SK-N-DZ (cell line): Measurements from ENCODE around the gene CRYZL1.

Source experiments
- DNase-seq: peaks from one replicate; pipeline ENCODE4 v3.0.0-alpha.2; 2015; ENCODE audit warnings: low spot score

The CRYZL1 gene

DNA sequence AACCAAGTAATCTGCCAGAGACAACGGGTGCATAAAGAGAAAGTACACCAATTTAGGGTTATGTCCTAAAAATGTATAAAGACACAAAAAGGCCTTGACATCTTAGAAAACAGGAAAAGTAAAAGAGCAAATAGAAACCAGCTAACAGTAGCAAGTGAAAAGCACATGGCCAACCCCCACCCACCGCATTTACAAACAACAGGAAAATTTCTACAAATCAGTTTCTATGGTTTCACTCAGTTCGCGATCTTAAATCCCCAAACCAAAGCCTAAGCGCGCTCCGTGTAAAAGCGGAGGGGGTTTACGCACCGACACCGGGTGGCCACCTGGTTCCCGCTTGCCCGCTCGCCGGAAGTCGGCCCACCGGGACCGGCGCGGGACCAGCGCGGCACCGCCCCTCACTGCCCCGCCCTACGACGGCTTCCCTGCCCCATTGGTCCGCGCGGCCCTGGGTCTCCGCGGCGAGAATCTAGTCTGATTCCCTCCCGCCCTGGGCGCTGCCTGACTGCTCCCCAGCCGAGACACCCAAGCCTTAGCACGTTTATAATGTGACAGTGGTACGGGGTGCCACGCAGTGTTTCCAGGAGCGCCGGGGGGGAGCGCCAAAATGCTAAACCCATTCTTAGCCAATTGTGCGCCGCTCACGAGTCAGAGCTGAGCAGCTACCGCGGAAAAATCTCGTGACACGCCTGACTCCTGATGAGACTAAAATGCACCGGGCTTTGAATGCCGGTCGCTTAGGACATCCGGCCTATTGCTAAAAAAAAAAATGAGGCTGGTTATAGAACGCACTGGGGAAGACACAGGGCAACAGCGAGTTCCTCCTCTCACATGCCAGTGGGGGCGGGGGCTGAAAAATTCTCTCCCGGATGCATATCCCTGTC lies 99.5 kb downstream of the CRYZL1 start, which contains the start of gene GART:
GART (minus strand) TSS at position 362 of the 884 bp plus-strand sequence. CDS start 2,802 bp downstream, outside the sequence.
- DNase-seq, result peak; percentile 72

DNA sequence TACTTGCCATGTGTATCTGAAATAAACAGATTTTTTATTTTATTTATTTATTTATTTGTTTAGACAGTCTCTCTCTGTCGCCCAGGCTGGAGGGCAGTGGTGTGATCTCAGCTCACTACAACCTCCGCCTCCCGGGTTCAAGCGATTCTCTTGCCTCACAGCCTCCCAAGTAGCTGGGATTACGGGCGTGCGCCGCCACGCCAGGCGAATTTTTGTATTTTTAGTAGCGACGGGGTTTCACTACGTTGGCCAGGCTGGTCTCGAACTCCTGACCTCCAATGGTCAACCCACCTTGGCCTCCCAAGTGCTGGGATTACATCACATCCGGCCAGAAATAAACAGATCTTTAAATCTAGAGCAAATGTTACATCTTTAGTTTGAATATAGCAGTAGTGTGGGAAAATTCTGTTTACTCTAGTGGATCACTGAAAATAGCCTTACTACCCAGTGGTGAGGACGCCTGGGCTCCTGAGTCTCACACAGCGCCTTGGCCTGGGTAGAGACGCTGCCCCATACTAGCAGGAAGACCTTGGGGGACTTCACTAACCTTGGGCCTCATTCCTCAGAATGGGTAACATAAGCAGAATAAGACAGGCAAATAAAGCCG lies 100.3 kb downstream of the CRYZL1 start:
- peak; percentile 28 for DNase-seq

DNA sequence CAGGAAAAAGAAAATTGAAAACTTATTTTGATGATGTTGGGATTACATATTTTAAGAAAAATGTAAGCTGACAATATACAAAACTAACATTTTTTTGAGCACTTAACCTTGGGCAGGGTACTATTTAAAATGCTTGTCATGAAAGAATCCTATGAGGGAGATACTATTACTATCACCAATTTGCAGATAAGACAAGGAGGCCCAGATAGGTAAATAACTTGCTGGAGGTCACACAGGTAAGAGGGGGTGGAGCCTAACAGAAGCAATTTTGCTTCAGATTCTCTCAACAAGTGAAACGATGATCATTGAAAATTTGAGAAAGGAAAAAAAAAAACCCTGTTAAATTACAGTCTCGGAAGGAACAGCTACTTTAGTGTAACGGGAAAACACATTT lies 100.8 kb downstream of the CRYZL1 start:
- DNase-seq, result no peak

DNA sequence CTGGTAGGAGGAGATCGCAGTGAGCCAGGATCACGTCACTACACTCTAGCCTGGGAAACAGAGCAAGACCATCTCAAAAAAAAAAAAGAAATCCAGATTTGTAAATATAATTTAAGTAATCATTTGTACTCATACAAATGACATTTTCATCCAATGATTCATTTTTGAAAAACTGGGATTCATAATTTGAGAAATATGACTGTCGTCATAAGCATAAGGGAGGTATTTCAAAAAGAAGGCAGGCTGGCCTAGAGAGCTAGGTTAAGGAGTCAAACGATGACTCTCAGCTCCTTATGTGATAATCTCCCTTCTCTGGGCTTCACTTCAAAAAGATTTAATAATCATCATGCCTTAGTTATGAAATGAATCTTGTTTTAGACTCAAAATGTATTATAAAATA lies 101.9 kb downstream of the CRYZL1 start:
- no peak for DNase-seq
